Peyer's patch (tissue), 4 donors: ENCODE data around the gene FANCE.

Experiments
- POLR2A ChIP-seq, 2 donors: fragments of 450-650 bp; IDR thresholded peaks; one replicate each; pipeline ENCODE4 v1.5.1; 2017; ENCODE audit warnings: antibody characterized with exemption in 2 of 2, mild to moderate bottlenecking in 2 of 2, moderate library complexity in 2 of 2
- TF ChIP-seq, protein P1 (sequence below), 6 experiments: fragments of 450-650 bp in 4 of 6; fragments of 200-600 bp in 2 of 6; sonication (generic) in 1 of 6; IDR thresholded peaks; one replicate each; pipeline ENCODE4 v1.5.1; 2017 to 2019; ENCODE audit warnings: antibody characterized with exemption in 6 of 6, mild to moderate bottlenecking in 3 of 6, moderate library complexity in 1 of 6

DNA sequence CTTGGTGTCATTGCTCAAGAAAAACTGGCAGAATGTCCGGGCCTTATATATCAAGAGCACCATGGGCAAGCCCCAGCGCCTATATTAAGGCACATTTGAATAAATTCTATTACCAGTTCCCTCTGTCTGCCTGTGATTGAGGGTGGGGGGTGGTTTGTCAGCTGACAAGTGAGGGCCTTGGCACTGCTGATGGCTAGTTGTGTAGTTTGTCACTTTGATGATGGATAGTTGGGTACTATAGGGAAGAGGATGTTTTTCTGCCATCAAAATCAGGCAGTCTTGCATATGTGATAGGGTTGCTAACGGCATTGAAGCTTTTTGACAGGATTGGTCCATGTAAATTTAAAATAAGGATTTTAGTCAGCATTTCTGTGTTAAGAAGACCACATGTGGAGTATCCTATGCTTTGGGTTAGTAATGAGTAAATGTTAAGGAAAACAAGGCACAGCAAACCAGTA is 18.6 kb downstream of the FANCE start:
- TF ChIP-seq, protein P1, sequence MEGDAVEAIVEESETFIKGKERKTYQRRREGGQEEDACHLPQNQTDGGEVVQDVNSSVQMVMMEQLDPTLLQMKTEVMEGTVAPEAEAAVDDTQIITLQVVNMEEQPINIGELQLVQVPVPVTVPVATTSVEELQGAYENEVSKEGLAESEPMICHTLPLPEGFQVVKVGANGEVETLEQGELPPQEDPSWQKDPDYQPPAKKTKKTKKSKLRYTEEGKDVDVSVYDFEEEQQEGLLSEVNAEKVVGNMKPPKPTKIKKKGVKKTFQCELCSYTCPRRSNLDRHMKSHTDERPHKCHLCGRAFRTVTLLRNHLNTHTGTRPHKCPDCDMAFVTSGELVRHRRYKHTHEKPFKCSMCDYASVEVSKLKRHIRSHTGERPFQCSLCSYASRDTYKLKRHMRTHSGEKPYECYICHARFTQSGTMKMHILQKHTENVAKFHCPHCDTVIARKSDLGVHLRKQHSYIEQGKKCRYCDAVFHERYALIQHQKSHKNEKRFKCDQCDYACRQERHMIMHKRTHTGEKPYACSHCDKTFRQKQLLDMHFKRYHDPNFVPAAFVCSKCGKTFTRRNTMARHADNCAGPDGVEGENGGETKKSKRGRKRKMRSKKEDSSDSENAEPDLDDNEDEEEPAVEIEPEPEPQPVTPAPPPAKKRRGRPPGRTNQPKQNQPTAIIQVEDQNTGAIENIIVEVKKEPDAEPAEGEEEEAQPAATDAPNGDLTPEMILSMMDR (IDR thresholded peaks at IDR 0.05) = no peak
- TF ChIP-seq POLR2A (IDR thresholded peaks at IDR 0.05) = no peak
